SK-N-SH (cell line): ENCODE data around the gene AKAP12.

Source experiments
- CHD2 ChIP-seq: fragments of 150-350 bp; IDR thresholded peaks from 2 replicates; pipeline ENCODE4 v1.6.1; 2018; ENCODE audit warnings: low read length; ENCODE audit not compliant: partially characterized antibody
- GATA2 ChIP-seq: sonication (generic); formaldehyde crosslinking; IDR thresholded peaks from 2 replicates; pipeline ENCODE4 v1.5.0; 2020; ENCODE audit warnings: mild to moderate bottlenecking, missing genetic modification reagents
- POLR2AphosphoS5 ChIP-seq: IDR thresholded peaks from 2 replicates; pipeline ENCODE4 v1.6.1; 2012; ENCODE audit warnings: low read depth, low read length
- RCOR1 ChIP-seq: fragments of 150-350 bp; IDR thresholded peaks from 2 replicates; pipeline ENCODE4 v1.6.1; 2017; ENCODE audit warnings: antibody characterized with exemption, low read length
- TAF1 ChIP-seq: IDR thresholded peaks from 2 replicates; pipeline ENCODE4 v1.6.1; 2012; ENCODE audit warnings: low read depth, mild to moderate bottlenecking, low read length, moderate library complexity, borderline replicate concordance
- TF ChIP-seq, protein P1 (sequence below): fragments of 200-600 bp; sonication (generic); IDR thresholded peaks from 2 replicates; pipeline ENCODE4 v1.6.1; 2017; ENCODE audit warnings: antibody characterized with exemption, mild to moderate bottlenecking, moderate library complexity

DNA sequence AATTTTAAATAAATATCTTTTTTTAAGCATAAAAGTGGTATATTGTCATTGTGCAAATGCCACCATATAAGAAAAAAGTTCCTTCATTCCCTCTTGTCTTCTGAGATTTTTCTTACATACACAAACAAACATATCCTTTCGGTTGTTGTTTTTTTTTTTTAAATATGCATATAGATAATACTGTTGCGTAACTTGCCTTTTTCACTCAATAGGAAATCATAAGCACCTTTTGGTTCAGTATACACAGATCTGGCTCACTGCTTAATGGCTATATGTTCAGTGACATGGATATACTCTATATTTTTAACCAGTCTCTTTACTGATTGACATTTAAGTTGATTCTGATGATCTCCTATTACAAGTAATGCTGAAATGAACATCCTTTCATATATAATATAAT, 40.1 kb downstream of the AKAP12 start:
- TF ChIP-seq, protein P1, sequence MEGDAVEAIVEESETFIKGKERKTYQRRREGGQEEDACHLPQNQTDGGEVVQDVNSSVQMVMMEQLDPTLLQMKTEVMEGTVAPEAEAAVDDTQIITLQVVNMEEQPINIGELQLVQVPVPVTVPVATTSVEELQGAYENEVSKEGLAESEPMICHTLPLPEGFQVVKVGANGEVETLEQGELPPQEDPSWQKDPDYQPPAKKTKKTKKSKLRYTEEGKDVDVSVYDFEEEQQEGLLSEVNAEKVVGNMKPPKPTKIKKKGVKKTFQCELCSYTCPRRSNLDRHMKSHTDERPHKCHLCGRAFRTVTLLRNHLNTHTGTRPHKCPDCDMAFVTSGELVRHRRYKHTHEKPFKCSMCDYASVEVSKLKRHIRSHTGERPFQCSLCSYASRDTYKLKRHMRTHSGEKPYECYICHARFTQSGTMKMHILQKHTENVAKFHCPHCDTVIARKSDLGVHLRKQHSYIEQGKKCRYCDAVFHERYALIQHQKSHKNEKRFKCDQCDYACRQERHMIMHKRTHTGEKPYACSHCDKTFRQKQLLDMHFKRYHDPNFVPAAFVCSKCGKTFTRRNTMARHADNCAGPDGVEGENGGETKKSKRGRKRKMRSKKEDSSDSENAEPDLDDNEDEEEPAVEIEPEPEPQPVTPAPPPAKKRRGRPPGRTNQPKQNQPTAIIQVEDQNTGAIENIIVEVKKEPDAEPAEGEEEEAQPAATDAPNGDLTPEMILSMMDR: no peak
- TF ChIP-seq RCOR1 (no peak), TAF1 (no peak), CHD2 (no peak), POLR2AphosphoS5 (no peak), GATA2 (CRISPR knock-in tag) (no peak)
